ENCODE measurements around the gene PLOD2. TPM values are rescaled to one million over a fixed set of nuclear protein-coding genes. Genes with fewer than 3 reads are reported as not detected.

Gene PLOD2
- total and polyA plus RNA-seq, 4 donors, result 18.6 to 57.0 (median 24.3) TPM

- TF ChIP-seq GABPA (IDR thresholded peaks at IDR 0.05 in 1 of 2, conservative IDR thresholded peaks at IDR 0.05 in 1 of 2) (no peak), YY1 (IDR thresholded peaks at IDR 0.05) (no peak)
Observed at GRCh38 chr3:146178006-146178689, 17.2 kb upstream of the PLOD2 start (continued).

GRCh38 chr3:146177519-146177918, 16.5 kb upstream of the PLOD2 start:
- no peak for TF ChIP-seq JUND (IDR thresholded peaks at IDR 0.05)
- WGBS, result 91% methylated on average over 1 of the region's 1 CpG
- H3K4me3 ChIP-seq (ENCODE audit: low read depth in 1 of 3, low read length in 3 of 3), result no peak overlapping the region
- H3K27me3 ChIP-seq (ENCODE audit: control insufficient read depth in 4 of 4, insufficient read depth in 4 of 4, low read length in 3 of 4), result no peaks in the 10 kb centered on the region
- DNase-seq (ENCODE audit: low spot score), result no peak
- no peaks in the 10 kb centered on the region for H3K9me3 ChIP-seq (ENCODE audit: control insufficient read depth in 4 of 4, low read length in 3 of 4)
- H3K4me1 ChIP-seq (ENCODE audit: control insufficient read depth in 4 of 4, insufficient read depth in 4 of 4, low read length in 3 of 4), result no peaks in the 10 kb centered on the region
- no peak overlapping the region for H3K27ac ChIP-seq (ENCODE audit: low read depth in 1 of 2, low read length in 2 of 2)
- H3K9ac ChIP-seq (ENCODE audit: low read depth in 1 of 2, low read length in 2 of 2), result no peak overlapping the region
- H3K36me3 ChIP-seq (ENCODE audit: control insufficient read depth in 4 of 4, insufficient read depth in 3 of 4, low read depth in 1 of 4, low read length in 3 of 4), result no peaks in the 10 kb centered on the region

GRCh38 chr3:146177072-146177471, 16.1 kb upstream of the PLOD2 start:
- Histone ChIP-seq H3K9ac (ENCODE audit: low read depth in 1 of 2, low read length in 2 of 2) (no peak overlapping the region), H3K27me3 (ENCODE audit: control insufficient read depth in 4 of 4, insufficient read depth in 4 of 4, low read length in 3 of 4) (no peaks in the 10 kb centered on the region), H3K4me3 (ENCODE audit: low read depth in 1 of 3, low read length in 3 of 3) (no peak overlapping the region), H3K36me3 (ENCODE audit: control insufficient read depth in 4 of 4, insufficient read depth in 3 of 4, low read depth in 1 of 4, low read length in 3 of 4) (no peaks in the 10 kb centered on the region), H3K27ac (ENCODE audit: low read depth in 1 of 2, low read length in 2 of 2) (no peak overlapping the region), H3K9me3 (ENCODE audit: control insufficient read depth in 4 of 4, low read length in 3 of 4) (no peaks in the 10 kb centered on the region), H3K4me1 (ENCODE audit: control insufficient read depth in 4 of 4, insufficient read depth in 4 of 4, low read length in 3 of 4) (no peaks in the 10 kb centered on the region)
- no peak for DNase-seq (ENCODE audit: low spot score)
- 84% methylated on average over 3 of the region's 3 CpGs for WGBS
- no peak for TF ChIP-seq NR2F2 (IDR thresholded peaks at IDR 0.05)

GRCh38 chr3:146172586-146172985, 11.6 kb upstream of the PLOD2 start:
- TF ChIP-seq RXRA (IDR thresholded peaks at IDR 0.05), result no peak
- TF ChIP-seq RAD21 (IDR thresholded peaks at IDR 0.05), result no peak
- TF ChIP-seq GABPA (IDR thresholded peaks at IDR 0.05 in 1 of 2, conservative IDR thresholded peaks at IDR 0.05 in 1 of 2), result no peak
- TF ChIP-seq HNF4A (conservative IDR thresholded peaks at IDR 0.05), result no peak
- TF ChIP-seq FOXA2 (IDR thresholded peaks at IDR 0.05), result no peak
- no peak for TF ChIP-seq HNF4G (IDR thresholded peaks at IDR 0.05)
- no peak for TF ChIP-seq EGR1 (IDR thresholded peaks at IDR 0.05; ENCODE audit: low read depth in 2 of 2)
- TF ChIP-seq YY1 (IDR thresholded peaks at IDR 0.05), result no peak
- no peak for TF ChIP-seq TAF1 (conservative IDR thresholded peaks at IDR 0.05)
- TF ChIP-seq SP1 (IDR thresholded peaks at IDR 0.05), result no peak
- no peak for TF ChIP-seq ZBTB33 (IDR thresholded peaks at IDR 0.05)
- no peak for TF ChIP-seq JUND (IDR thresholded peaks at IDR 0.05)
- no peak for TF ChIP-seq FOXA1 (IDR thresholded peaks at IDR 0.05)
- Histone ChIP-seq H3K27ac (ENCODE audit: low read depth in 1 of 2, low read length in 2 of 2) (no peak overlapping the region), H3K9ac (ENCODE audit: low read depth in 1 of 2, low read length in 2 of 2) (no peak overlapping the region), H3K9me3 (ENCODE audit: control insufficient read depth in 4 of 4, low read length in 3 of 4) (no peaks in the 10 kb centered on the region), H3K27me3 (ENCODE audit: control insufficient read depth in 4 of 4, insufficient read depth in 4 of 4, low read length in 3 of 4) (no peaks in the 10 kb centered on the region), H3K4me3 (ENCODE audit: low read depth in 1 of 3, low read length in 3 of 3) (no peak overlapping the region), H3K36me3 (ENCODE audit: control insufficient read depth in 4 of 4, insufficient read depth in 3 of 4, low read depth in 1 of 4, low read length in 3 of 4) (no peaks in the 10 kb centered on the region), H3K4me1 (ENCODE audit: control insufficient read depth in 4 of 4, insufficient read depth in 4 of 4, low read length in 3 of 4) (no peaks in the 10 kb centered on the region)
- no peak for DNase-seq (ENCODE audit: low spot score)
- 90% methylated on average over 1 of the region's 1 CpG for WGBS

Data from liver (tissue), 9 donors.